Stomach smooth muscle (tissue), 2 donors: ENCODE data around the gene LRP2.
"Not testable (repeated sequence)": the region's sequence is repeated elsewhere in the genome, so short reads cannot be mapped to it uniquely, and the experiment has no call there.

ENCODE experiments used
- H3K27ac ChIP-seq: one replicate; pipeline ENCODE4 v1.7.0; 2013; ENCODE audit warnings: mild to moderate bottlenecking, low read length, inconsistent platforms
- H3K27me3 ChIP-seq, 2 donors: one replicate each; pipeline ENCODE4 v1.7.0; 2013; ENCODE audit warnings: low read length in 2 of 2; ENCODE audit not compliant: insufficient read depth in 2 of 2, control insufficient read depth in 1 of 2
- H3K36me3 ChIP-seq, 2 donors: one replicate each; pipeline ENCODE4 v1.7.0; 2013; ENCODE audit warnings: low read length in 2 of 2; ENCODE audit not compliant: control insufficient read depth in 2 of 2, insufficient read depth in 2 of 2
- H3K4me1 ChIP-seq: one replicate; pipeline ENCODE4 v1.7.0; 2013; ENCODE audit warnings: low read length; ENCODE audit not compliant: control insufficient read depth, insufficient read depth
- H3K4me3 ChIP-seq, 2 donors: one replicate each; pipeline ENCODE4 v1.7.0; 2013; ENCODE audit warnings: low read length in 2 of 2
- H3K9ac ChIP-seq, 2 donors: one replicate each; pipeline ENCODE4 v1.7.0; 2013; ENCODE audit warnings: low read length in 2 of 2, mild to moderate bottlenecking in 1 of 2
- H3K9me3 ChIP-seq, 2 donors: one replicate each; pipeline ENCODE4 v1.7.0; 2013; ENCODE audit warnings: low read length in 2 of 2; ENCODE audit not compliant: control insufficient read depth in 2 of 2
- donor health status: healthy.
- donor health status: Pancreatic carcinoma.

The LRP2 gene

DNA sequence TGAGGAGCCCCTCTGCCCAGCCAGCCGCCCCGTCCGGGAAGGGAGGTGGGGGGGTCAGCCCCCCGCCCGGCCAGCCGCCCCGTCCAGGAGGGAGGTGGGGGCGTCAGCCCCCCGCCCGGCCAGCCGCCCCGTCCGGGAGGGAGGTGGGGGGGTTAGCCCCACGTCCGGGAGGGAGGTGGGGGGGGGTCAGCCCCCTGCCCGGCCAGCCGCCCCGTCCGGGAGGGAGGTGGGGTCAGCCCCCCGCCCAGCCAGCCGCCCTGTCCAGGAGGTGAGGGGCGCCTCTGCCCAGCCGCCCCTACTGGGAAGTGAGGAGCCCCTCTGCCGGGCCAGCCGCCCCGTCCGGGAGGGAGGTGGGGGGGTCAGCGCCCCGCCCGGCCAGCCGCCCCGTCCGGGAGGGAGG lies 34.5 kb downstream of the LRP2 start:
- not testable (repeated sequence) for H3K36me3 ChIP-seq, H3K9me3 ChIP-seq, H3K27me3 ChIP-seq, H3K9ac ChIP-seq, H3K4me3 ChIP-seq, H3K4me1 ChIP-seq, H3K27ac ChIP-seq

DNA sequence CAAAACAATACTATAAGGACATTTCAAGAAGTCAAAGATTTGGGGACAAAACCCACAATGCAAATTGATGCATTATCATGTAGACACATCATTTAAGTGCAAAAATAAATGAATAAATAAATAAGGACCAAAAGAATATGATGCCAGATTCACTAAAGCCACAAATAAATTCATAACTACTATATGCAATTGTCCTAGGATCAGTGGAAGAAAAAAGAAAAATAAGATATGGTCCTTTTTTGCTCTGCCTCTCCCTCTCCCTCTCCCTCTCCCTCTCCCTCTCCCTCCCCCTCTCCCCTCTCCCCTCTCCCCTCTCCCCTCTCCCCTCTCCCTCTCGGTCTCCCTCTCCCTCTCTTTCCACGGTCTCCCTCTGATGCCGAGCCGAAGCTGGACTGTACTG lies 36.4 kb downstream of the LRP2 start:
- H3K9ac ChIP-seq, H3K9me3 ChIP-seq, H3K27ac ChIP-seq, H3K4me1 ChIP-seq, H3K27me3 ChIP-seq, H3K4me3 ChIP-seq, H3K36me3 ChIP-seq: not testable (repeated sequence)

DNA sequence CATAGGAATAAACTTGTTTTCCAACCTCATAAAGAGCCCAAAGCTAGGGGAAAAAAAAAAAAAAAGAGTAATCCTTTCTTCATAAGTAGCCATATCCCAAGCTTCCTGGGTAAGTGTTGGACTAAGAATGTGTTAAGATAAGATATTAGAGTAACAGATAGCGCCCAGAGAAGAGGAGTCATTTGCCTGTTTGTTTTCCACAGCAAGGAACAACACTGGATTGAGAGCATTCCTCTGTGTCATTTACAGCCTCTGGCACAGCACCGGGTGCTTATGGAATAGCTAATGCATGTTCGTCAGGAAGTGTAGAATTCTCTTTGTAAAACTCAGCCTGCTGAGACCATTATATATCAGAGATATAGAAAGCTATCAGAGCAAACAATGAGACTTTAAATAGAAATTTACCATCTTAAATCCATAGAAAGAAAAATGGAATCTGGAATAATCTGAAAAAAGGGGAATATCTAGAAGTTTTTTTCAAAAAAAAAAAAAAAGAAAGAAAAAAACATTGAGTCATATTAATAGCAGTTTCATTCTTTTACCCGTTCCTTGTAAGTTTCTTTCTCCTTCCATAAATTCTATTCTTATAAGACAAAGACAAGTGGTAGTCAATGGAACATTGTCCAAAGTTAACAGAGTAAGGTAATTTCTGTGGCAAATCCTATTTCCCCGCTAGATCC lies 37.6 kb downstream of the LRP2 start:
- H3K4me1 ChIP-seq: no peaks in the 10 kb centered on the region
- H3K9me3 ChIP-seq: no peaks in the 10 kb centered on the region
- H3K36me3 ChIP-seq: no peaks in the 10 kb centered on the region
- peaks cover 0 to 3% of the 10 kb centered on the region in 2 donors for H3K27me3 ChIP-seq
- H3K4me3 ChIP-seq: no peak overlapping the region
- no peak overlapping the region for H3K27ac ChIP-seq
- no peak overlapping the region for H3K9ac ChIP-seq

DNA sequence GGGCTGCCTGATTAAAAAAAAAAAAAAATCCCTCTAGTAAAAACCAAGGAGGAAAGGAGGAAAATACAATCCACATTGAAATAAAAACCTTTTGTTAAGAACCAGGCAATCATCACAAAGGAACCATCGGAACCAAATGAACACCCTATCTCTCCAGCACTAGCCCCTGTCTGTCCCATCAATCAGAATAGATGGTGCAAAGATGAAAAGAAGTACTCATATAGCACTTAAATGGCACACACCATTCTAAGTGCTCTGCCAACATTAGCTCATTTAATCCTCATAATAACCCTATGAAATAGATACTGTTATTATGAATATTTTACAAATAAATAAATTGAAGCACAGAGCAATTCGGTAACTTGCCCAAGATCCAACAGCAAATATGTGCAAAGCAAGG lies 38.5 kb downstream of the LRP2 start:
- H3K36me3 ChIP-seq: no peaks in the 10 kb centered on the region
- no peaks in the 10 kb centered on the region for H3K4me1 ChIP-seq
- H3K9me3 ChIP-seq: no peaks in the 10 kb centered on the region
- no peak overlapping the region for H3K27ac ChIP-seq
- no peak overlapping the region for H3K4me3 ChIP-seq
- peaks cover 0 to 3% of the 10 kb centered on the region in 2 donors for H3K27me3 ChIP-seq
- H3K9ac ChIP-seq: no peak overlapping the region

DNA sequence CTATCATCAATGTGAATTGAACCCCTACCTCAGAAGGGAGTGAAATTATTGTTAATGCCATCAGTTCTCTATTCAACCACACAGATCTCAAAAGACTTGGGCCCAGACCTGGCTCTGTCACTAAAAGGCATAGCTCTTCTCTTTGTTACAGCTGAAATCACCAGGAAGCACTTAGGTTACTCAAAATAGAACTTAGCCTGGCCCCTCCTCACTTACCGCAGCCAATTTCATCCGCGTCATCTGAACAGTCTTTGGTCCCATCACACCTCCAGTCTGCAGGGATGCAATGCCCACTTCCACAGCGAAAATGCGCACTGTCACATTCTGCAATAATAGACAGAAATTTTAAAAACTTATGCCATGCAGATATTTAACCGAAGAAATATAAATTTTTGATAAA lies 41.8 kb downstream of the LRP2 start:
- no peak overlapping the region for H3K4me3 ChIP-seq

DNA sequence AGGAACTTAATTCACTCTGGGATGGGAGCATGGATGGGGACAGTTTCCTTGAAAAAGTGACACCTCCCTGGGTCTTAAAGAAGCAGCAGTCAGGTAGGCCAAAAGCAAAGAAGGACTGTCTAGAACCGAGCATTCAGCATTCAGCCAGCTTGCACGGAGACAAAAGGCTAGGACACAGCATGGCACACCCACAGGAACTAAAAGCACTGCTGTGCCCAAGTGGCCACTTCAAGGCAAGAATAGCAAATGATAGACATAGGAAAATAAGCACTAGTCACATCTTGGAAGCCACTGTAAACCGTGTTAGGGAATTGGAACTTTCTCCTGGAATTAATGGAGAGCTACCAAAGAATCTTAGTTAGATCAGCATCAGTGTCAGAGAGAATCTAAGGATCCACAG lies 47.0 kb downstream of the LRP2 start:
- Histone ChIP-seq H3K36me3 (no peaks in the 10 kb centered on the region), H3K9ac (no peak overlapping the region), H3K4me3 (no peak overlapping the region), H3K27ac (no peak overlapping the region), H3K27me3 (no peaks in the 10 kb centered on the region), H3K4me1 (no peaks in the 10 kb centered on the region), H3K9me3 (no peaks in the 10 kb centered on the region)

More for the DNA sequence above, 41.8 kb downstream of the LRP2 start:
- H3K9me3 ChIP-seq: no peaks in the 10 kb centered on the region
- no peaks in the 10 kb centered on the region for H3K4me1 ChIP-seq
- H3K36me3 ChIP-seq: no peaks in the 10 kb centered on the region
- H3K9ac ChIP-seq: no peak overlapping the region
- H3K27me3 ChIP-seq: no peaks in the 10 kb centered on the region
- H3K27ac ChIP-seq: no peak overlapping the region

DNA sequence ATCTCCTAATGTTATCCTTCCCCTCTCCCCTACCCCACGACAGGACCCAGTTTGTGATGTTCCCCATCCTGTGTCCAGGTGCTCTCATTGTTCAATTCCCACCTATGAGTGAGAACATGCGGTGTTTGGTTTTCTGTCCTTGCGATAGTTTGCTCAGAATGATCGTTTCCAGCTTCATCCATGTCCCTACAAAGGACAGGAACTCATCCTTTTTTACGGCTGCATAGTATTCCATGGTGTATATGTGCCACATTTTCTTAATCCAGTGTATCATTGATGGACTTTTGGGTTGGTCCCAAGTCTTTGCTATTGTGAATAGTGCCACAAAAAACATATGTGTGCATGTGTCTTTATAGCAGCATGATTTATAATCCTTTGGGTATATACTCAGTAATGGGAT lies 54.0 kb downstream of the LRP2 start:
- H3K27ac ChIP-seq, H3K4me1 ChIP-seq, H3K9ac ChIP-seq, H3K4me3 ChIP-seq, H3K27me3 ChIP-seq, H3K36me3 ChIP-seq, H3K9me3 ChIP-seq: not testable (repeated sequence)

DNA sequence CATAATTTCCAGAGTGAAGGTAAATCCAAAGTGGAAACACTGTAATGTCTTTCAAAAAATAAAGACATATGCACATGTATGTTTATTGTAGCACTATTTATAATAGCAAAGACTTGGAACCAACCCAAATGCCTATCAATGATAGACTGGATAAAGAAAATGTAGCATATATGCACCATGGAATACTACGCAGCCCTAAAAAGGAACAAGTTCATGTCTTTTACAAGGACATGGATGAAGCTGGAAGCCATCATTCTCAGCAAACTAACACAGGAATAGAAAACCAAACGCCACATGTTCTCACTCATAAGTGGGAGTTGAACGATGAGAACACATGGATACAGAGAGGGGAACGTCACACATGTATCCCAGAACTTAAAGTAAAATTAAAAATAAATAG lies 57.6 kb downstream of the LRP2 start:
- H3K27ac ChIP-seq, H3K27me3 ChIP-seq: not testable (repeated sequence)

DNA sequence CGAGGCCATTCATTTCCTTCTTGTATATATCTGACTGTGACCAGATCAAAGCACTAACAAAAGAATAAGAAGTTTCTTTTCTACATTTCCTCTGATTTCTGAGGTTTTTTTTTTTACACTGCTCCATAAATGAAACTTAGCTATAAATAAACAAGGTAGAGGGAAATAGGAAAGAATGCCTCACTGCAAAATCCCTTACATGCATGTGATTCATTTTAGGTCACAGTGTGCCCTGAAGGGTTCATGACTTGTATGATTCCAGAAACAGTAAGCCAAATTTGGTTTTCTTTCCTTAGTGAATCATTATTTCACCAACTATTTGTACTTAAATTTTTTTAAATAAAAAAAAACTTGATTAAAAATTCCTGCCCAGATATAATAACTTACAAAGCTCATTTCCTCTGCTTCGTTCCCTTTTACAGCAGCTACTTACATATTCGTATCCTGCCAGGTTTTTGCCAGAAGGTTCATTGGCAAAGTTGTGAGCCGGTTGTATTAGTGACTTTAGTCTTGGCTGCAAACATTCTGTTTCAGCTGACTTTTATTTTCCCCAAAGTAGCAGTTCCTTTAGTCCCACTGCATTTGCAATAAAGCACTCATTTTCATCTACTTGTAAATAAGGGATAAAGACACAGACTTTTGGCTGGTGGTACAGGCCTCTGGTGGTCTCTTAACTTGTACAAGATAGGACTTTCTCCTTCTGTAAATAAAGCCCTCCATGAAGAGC lies 58.6 kb downstream of the LRP2 start:
- no peaks in the 10 kb centered on the region for H3K36me3 ChIP-seq
- H3K27me3 ChIP-seq: no peaks in the 10 kb centered on the region
- H3K27ac ChIP-seq: no peak overlapping the region
- no peaks in the 10 kb centered on the region for H3K9me3 ChIP-seq
- H3K9ac ChIP-seq: no peak overlapping the region
- no peaks in the 10 kb centered on the region for H3K4me1 ChIP-seq
- H3K4me3 ChIP-seq: no peak overlapping the region

More for the DNA sequence above, 57.6 kb downstream of the LRP2 start:
- H3K36me3 ChIP-seq, H3K9ac ChIP-seq, H3K9me3 ChIP-seq, H3K4me3 ChIP-seq, H3K4me1 ChIP-seq: not testable (repeated sequence)

DNA sequence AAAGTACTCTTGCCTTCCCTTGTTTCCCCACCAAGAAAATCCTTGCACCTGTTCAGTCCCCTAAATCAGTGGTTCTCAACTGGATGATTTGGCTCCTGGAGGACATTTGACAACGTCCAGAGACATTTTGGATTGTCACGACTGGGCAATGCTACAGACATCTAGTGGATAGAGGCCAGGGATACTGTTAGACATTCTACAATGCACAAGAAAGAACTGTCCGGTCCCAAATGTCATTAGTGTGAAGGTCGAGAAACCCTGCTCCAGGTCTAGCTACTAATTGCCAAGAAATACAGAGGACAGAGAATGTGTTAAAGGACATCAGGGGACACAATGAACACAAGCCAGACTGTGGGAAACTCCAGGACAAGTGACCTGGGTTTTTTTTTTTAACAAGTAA lies 60.0 kb downstream of the LRP2 start:
- H3K27me3 ChIP-seq: no peaks in the 10 kb centered on the region
- no peak overlapping the region for H3K4me3 ChIP-seq
- no peaks in the 10 kb centered on the region for H3K4me1 ChIP-seq
- no peaks in the 10 kb centered on the region for H3K36me3 ChIP-seq
- H3K9me3 ChIP-seq: no peaks in the 10 kb centered on the region
- H3K9ac ChIP-seq: no peak overlapping the region
- H3K27ac ChIP-seq: no peak overlapping the region

DNA sequence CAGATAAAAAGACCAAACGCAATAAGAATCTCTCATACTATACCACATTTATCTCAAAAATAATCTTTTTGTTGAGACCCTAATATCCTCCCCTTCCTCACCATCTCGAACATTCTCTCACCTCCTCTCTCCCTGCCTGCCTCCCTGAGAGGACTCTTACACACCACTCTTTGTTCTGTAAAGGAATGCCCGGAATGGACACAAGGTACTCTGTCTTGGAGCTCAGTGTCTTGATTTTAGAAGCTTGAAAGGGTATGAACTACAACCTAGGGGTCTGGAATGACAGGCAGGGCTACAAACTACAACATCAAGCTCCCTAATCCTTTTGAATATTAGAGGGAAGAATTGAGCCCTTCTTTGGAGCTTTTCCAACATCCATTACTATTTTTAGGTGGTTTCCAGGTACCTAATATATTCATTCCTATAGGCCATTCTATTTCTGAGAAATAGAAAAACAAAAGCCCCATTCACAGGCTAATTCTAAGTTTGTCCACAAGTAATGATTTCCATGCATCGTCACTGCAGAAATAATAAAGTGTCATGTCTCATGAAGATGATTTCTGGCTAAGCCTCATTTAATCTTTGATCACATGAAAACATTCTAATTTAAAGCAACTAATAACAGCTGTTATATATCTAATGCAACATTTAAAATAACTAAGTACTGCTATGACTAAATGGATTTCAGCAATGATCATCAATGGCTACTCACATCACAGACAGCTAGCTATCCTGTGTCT lies 60.6 kb downstream of the LRP2 start:
- Histone ChIP-seq H3K9ac (no peak overlapping the region), H3K27ac (no peak overlapping the region), H3K4me1 (no peaks in the 10 kb centered on the region), H3K9me3 (no peaks in the 10 kb centered on the region), H3K27me3 (no peaks in the 10 kb centered on the region), H3K4me3 (no peak overlapping the region), H3K36me3 (no peaks in the 10 kb centered on the region)
